PC-9 (cell line): ENCODE results near the gene CPNE9.

Experiments
- CTCF ChIP-seq: fragments of 200-600 bp; sonication (generic); conservative IDR thresholded peaks from 2 replicates; pipeline ENCODE4 v1.6.1; 2017; ENCODE audit warnings: mixed run types, antibody characterized with exemption, mild to moderate bottlenecking, moderate library complexity
- EZH2 ChIP-seq: fragments of 200-600 bp; sonication (generic); IDR thresholded peaks from 2 replicates; pipeline ENCODE4 v1.8.0; 2017; ENCODE audit warnings: antibody characterized with exemption, low read depth

GRCh38 chr3:9713142-9713541, 9.5 kb downstream of the CPNE9 start:
- TF ChIP-seq CTCF (no peak), EZH2 (no peak)
